Epithelial cell of proximal tubule (primary cell): Measurements from ENCODE around the gene SEMA5A. TPM values are rescaled to one million over a fixed set of nuclear protein-coding genes. Genes with fewer than 3 reads are reported as not detected.

Source experiments
- DNase-seq: peaks from one replicate; pipeline ENCODE4 v3.0.0-alpha.2; 2011; ENCODE audit warnings: low read depth
- H3K4me3 ChIP-seq: 2 replicates; pipeline ENCODE4 v1.5.1; 2011; ENCODE audit warnings: low read depth, mild to moderate bottlenecking, low read length
- CTCF ChIP-seq: conservative IDR thresholded peaks from 2 replicates; pipeline ENCODE4 v1.5.1; 2012; ENCODE audit warnings: low read depth, mild to moderate bottlenecking, low read length
- total RNA-seq: library from RNA; depleted of rRNA; stranded (reverse); fragments of >200 nt; gene quantifications from 2 replicates; pipeline ENCODE4 v1.2.3, GENCODE V29; 2015

The SEMA5A gene
- total RNA-seq, 1 donor from 2014 or later, result 4.0 TPM

GRCh38 chr5:9343146-9343850 is 202.6 kb downstream of the SEMA5A start:
- no peak overlapping the region for H3K4me3 ChIP-seq
- peak; percentile 27 for DNase-seq
- no peak for TF ChIP-seq CTCF

DNA sequence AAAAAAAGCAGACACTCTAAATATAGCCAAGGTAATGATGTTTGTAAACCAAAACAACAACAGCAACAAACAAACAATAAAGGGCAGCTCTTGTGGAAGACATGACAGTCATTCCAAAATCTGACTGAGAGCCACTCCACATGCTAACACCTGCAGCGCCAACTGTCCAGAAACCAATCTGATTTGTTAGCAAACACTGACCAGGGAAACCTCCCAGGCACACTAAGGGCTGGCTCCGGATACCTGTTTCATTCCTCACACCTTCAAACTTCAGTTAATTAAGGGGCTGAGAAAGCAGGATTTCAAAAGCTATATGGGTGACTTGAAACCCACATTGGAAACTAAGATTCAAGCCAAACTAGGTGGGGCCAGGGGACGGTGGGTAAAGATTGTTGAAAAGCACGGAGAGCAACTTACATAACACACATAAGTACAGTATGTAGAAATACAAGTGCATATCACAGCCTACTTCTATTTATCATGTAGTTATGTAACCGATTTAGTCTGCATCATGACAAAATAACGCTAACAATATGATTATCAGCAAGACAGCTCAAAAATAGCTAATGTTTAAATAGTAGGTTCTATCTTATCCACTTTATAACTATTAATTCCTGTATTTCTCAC is 203.6 kb downstream of the SEMA5A start:
- no peak overlapping the region for H3K4me3 ChIP-seq
- no peak for DNase-seq
- no peak for TF ChIP-seq CTCF

DNA sequence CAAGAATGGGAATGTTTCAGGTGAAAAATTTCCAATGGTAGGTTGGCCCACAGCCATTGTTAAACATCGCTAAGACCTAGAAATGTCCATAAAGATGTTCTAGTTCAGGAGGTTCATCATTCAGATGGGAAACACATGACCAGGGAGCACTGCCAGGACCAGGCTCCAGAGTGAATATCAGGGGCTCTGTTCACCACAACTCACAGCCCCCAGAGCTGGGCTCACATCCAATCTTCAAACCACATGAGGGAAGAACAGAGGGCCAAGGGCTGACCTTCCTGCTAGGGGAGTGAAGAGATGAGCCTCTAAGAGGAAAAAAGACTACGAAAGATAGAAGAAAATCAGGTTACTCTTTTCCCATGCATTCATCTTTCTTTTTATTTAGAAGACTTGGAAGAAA is 205.8 kb downstream of the SEMA5A start:
- no peak for DNase-seq
- no peak for TF ChIP-seq CTCF
- no peak overlapping the region for H3K4me3 ChIP-seq

DNA sequence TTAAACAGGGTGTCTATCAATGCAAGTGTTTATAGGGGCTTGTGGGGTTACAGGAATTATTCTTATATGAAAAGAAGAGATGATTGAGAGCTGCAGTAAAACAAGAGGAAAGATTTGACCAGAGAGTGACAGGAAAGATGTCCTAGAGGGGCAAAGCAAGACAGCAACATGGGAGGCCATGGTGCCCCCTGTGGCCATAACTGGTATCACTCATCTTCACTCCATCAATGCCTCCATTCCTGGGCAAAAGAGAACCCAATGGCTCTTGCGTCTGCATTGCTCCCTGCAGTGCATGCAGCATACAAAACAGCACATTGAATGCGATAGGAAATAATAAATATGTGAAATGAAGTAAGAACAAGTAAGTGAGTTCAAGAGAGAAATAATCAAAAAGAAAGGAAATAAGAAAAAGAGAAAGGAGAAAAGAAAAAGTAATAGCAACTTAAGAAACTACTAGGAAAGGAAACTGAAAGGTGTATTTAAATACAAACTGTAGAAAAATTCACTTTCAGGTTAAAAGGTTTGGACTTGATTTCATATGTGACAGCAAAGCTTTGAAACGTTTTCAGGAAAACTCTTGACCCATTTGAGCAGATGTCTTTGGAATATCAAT is 206.6 kb downstream of the SEMA5A start:
- no peak for DNase-seq
- peak; percentile 63 for TF ChIP-seq CTCF

GRCh38 chr5:9338796-9339195 is 207.1 kb downstream of the SEMA5A start:
- no peak for TF ChIP-seq CTCF
- no peak overlapping the region for H3K4me3 ChIP-seq
- no peak for DNase-seq

More for the DNA sequence above, 206.6 kb downstream of the SEMA5A start:
- H3K4me3 ChIP-seq, result no peak overlapping the region

DNA sequence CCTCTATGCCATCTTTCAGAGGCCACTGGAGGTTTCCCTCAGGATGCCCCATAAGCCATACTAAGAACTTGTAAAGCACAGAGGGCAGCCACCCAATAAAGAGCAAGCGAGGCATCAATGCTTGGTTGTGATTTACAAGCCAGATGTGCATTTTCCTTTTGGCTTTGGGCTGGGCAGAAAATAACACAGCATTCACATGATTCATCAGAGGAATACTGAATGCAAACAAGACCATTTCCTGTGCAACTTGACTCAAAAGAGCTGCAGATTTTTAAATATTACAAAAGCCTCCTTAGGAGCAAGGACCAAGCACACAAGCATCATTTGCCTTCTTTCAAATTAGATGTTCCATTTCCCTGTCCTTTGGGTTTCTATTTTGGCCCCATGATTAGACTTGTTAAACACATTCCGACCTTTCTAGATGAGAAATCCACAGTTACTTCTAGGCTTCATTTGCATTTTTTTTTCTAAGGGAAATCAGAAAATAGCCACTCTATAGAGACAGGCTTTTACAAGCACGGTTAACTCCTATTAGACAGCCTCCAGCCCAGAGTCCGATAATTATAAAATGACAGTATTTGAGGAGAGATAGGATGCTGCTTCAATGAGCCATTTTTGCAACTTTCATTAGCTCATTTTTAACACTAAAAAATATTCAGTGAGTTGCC is 207.8 kb downstream of the SEMA5A start:
- H3K4me3 ChIP-seq, result no peak overlapping the region
- no peak for DNase-seq
- no peak for TF ChIP-seq CTCF
